ENCODE results near the gene ACTG2.
"Not testable (repeated sequence)": the region's sequence is repeated elsewhere in the genome, so short reads cannot be mapped to it uniquely, and the experiment has no call there.

ACTG2 gene

GRCh38 chr2:73938718-73939352 is 46.0 kb downstream of the ACTG2 start:
- DNase-seq, result no peak

- no peak for DNase-seq
Observed at GRCh38 chr2:73939419-73939818, 46.6 kb downstream of the ACTG2 start.

GRCh38 chr2:73940066-73940465 is 47.3 kb downstream of the ACTG2 start:
- DNase-seq, result not testable (repeated sequence)

- no peak for DNase-seq
Observed at GRCh38 chr2:73942664-73943063, 49.9 kb downstream of the ACTG2 start.

- no peak for DNase-seq
Observed at GRCh38 chr2:73944714-73945113, 51.9 kb downstream of the ACTG2 start.

DNA sequence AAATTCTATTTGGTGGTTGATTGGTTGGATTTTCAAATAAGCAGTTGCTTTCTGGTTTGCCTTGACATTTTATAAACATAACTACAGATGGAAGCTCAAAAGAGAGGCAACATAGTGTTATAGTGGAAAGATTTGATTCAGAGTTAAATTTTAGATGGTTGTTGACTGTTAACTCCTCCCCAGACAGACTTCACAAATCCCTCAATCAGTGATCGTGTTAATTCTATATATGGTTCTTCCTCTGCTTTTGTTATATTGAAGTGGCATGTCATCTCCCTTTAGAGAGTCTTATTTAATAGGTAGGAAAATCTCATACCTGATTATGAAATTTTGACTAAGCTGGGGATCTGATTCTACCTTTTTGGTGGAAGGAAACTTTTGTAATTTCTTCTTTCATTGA is 53.4 kb downstream of the ACTG2 start:
- DNase-seq, result no peak

- DNase-seq, result no peak
Observed at GRCh38 chr2:73946666-73947065, 53.9 kb downstream of the ACTG2 start.

GRCh38 chr2:73947412-73948018 is 54.7 kb downstream of the ACTG2 start:
- no peak for DNase-seq

- no peak for DNase-seq
Observed at GRCh38 chr2:73949802-73950201, 57.0 kb downstream of the ACTG2 start.

GRCh38 chr2:73952499-73953446 is 60.0 kb downstream of the ACTG2 start:
- DNase-seq, result no peak

- DNase-seq, result no peak
Observed at GRCh38 chr2:73956218-73956865, 63.5 kb downstream of the ACTG2 start.

DNA sequence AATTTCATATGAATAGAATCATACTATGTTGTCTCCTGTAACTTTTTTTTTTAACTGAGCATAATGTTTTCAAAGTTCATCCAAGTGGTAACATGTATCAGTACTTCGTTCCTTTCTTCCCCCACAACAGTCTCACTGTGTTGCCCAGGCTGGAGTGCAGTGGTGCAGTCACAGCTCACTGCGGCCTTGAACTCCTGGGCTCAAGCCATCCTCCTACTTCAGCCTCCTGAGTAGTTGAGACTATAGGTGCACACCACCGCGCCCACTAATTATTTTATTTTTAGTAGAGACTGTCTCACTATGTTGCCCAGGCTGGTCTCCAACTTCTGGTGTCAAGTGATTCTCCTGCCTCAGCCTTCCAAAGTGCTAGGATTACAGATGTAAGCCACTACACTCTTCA is 68.5 kb downstream of the ACTG2 start:
- DNase-seq, result no peak

- DNase-seq, result no peak
Observed at GRCh38 chr2:73961823-73962615, 69.2 kb downstream of the ACTG2 start.

GRCh38 chr2:73962798-73963197 is 70.0 kb downstream of the ACTG2 start:
- no peak for DNase-seq

GRCh38 chr2:73963385-73964120 is 70.7 kb downstream of the ACTG2 start:
- DNase-seq, result no peak

DNA sequence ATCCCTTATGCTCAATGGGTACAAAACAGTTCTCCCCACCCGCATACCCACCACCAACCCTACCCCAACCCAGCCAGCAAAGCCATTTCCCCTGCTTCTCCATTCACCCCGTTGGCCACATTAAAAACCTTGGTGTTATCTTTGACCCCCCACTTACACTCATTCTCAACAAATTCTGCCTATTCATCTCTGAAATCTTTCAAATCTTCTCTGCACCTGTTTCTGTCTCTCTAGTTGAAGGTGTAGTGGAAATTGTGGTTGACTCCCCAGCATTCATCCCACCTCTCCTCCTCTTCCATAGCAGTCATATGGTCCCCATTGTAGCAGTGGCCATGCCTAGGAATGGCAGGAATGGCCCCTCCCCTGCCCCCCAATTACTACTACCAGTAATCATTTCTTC is 71.4 kb downstream of the ACTG2 start:
- no peak for DNase-seq

GRCh38 chr2:73965053-73965452 is 72.2 kb downstream of the ACTG2 start:
- no peak for DNase-seq

- DNase-seq, result no peak
Observed at GRCh38 chr2:73968357-73968937, 75.6 kb downstream of the ACTG2 start.

GRCh38 chr2:73969356-73969755 is 76.5 kb downstream of the ACTG2 start:
- no peak for DNase-seq
